WERI-Rb-1 (cell line): ENCODE measurements around the gene ILF3.
"Not testable (repeated sequence)": the region's sequence is repeated elsewhere in the genome, so short reads cannot be mapped to it uniquely, and the experiment has no call there.

Experiments used
- DNase-seq: peaks from one replicate; pipeline ENCODE4 v3.0.0-alpha.2; 2020
- H3K27ac ChIP-seq: fragments of 250-450 bp; sonication (Bioruptor Pico); 2 replicates; pipeline ENCODE4 v1.5.1; 2020; ENCODE audit warnings: mild to moderate bottlenecking, moderate library complexity
- H3K27me3 ChIP-seq: fragments of 250-450 bp; sonication (Bioruptor Pico); 2 replicates; pipeline ENCODE4 v1.5.1; 2021; ENCODE audit warnings: mild to moderate bottlenecking, low read depth, moderate library complexity; ENCODE audit not compliant: insufficient read depth, severe bottlenecking
- H3K36me3 ChIP-seq: fragments of 250-450 bp; sonication (Bioruptor Pico); 2 replicates; pipeline ENCODE4 v1.5.1; 2020; ENCODE audit warnings: mild to moderate bottlenecking, moderate library complexity
- H3K4me3 ChIP-seq: 2 replicates; pipeline ENCODE4 v1.5.1; 2011; ENCODE audit warnings: low read depth, mild to moderate bottlenecking, control low read depth, low read length
- H3K9me3 ChIP-seq: fragments of 250-450 bp; sonication (Bioruptor Pico); 2 replicates; pipeline ENCODE4 v1.5.1; 2021; ENCODE audit warnings: mild to moderate bottlenecking, moderate library complexity; ENCODE audit not compliant: severe bottlenecking
- TF ChIP-seq, protein P1 (sequence below): IDR thresholded peaks from 2 replicates; pipeline ENCODE4 v1.5.1; 2011; ENCODE audit warnings: low read depth, mild to moderate bottlenecking, control low read depth, inconsistent platforms, low read length

The ILF3 gene

DNA sequence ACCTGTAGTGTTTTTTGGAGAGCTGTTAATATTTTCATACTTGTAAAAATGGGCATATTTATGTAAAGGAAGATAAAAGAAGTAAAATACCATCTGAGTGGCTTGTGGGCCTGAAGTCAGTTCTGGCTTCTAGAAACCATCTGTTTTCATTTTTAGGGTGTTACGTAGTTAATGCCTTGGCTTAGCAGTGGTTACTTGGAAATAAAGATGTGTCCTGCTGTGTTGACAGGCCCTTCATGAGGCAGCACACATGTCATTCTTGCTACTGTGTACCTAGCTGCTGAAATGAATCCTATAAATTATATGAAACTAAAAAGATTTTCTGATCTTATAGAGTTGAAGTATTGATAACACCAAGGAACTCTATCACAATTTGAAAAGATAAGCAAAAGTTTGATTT, 16.0 kb downstream of the ILF3 start:
- DNase-seq = no peak
- TF ChIP-seq, protein P1, sequence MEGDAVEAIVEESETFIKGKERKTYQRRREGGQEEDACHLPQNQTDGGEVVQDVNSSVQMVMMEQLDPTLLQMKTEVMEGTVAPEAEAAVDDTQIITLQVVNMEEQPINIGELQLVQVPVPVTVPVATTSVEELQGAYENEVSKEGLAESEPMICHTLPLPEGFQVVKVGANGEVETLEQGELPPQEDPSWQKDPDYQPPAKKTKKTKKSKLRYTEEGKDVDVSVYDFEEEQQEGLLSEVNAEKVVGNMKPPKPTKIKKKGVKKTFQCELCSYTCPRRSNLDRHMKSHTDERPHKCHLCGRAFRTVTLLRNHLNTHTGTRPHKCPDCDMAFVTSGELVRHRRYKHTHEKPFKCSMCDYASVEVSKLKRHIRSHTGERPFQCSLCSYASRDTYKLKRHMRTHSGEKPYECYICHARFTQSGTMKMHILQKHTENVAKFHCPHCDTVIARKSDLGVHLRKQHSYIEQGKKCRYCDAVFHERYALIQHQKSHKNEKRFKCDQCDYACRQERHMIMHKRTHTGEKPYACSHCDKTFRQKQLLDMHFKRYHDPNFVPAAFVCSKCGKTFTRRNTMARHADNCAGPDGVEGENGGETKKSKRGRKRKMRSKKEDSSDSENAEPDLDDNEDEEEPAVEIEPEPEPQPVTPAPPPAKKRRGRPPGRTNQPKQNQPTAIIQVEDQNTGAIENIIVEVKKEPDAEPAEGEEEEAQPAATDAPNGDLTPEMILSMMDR = no peak
- Histone ChIP-seq H3K4me3 (no peak overlapping the region), H3K27me3 (no peaks in the 10 kb centered on the region), H3K36me3 (peaks cover 89% of the 10 kb centered on the region), H3K9me3 (no peaks in the 10 kb centered on the region), H3K27ac (no peak overlapping the region)

GRCh38 chr19:10670876-10671804, 17.0 kb downstream of the ILF3 start:
- H3K9me3 ChIP-seq = no peaks in the 10 kb centered on the region
- no peak for DNase-seq
- no peaks in the 10 kb centered on the region for H3K27me3 ChIP-seq
- H3K4me3 ChIP-seq = no peak overlapping the region
- H3K27ac ChIP-seq = no peak overlapping the region
- peaks cover 87% of the 10 kb centered on the region for H3K36me3 ChIP-seq
- TF ChIP-seq, protein P1 = no peak

DNA sequence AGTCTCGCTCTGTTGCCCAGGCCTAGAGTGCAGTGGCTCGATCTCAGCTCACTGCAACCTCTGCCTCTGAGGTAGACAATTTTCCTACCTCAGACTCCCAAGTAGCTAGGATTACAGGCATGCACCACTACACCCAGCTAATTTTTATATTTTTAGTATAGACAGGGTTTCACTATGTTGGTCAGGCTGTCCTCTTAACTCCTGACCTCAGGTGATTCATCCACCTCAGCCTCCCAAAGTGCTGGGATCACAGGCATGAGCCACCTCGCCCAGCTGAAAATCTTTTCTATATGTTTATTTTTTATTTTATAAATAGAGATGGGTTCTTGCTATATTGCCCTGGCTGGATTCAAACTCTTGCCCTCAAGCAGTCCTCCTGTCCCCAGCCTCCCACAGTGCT, 17.8 kb downstream of the ILF3 start:
- not testable (repeated sequence) for DNase-seq, H3K9me3 ChIP-seq, H3K27ac ChIP-seq, H3K4me3 ChIP-seq, H3K27me3 ChIP-seq
- peaks cover 87% of the 10 kb centered on the region for H3K36me3 ChIP-seq

DNA sequence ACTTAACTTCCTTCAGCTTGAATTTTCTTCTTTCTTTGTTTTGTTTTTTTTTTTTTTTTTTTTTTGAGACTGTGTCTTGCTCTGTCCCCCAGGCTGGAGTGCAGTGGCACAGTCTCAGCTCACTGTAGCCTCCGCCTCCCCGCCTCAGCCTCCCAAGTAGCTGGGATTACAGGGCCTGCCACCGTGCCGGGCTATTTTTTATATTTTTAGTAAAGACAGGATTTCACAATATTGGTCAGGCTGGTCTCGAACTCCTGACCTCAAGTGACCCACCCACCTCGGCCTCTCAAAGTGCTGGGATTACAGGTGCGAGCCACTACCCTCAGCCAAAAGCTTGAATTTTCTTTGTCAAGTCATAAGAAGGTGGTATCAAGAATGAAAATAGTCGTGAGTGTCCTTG, 21.1 kb downstream of the ILF3 start:
- not testable (repeated sequence) for DNase-seq, H3K9me3 ChIP-seq, H3K27ac ChIP-seq, H3K4me3 ChIP-seq, H3K27me3 ChIP-seq
- peaks cover 95% of the 10 kb centered on the region for H3K36me3 ChIP-seq

- DNase-seq = no peak
- Histone ChIP-seq H3K27me3 (no peaks in the 10 kb centered on the region), H3K4me3 (no peak overlapping the region), H3K27ac (no peak overlapping the region), H3K36me3 (peaks cover 97% of the 10 kb centered on the region), H3K9me3 (no peaks in the 10 kb centered on the region)
- TF ChIP-seq, protein P1 = no peak
Measured at GRCh38 chr19:10677751-10678150, 23.6 kb downstream of the ILF3 start.

GRCh38 chr19:10678813-10679212, 24.7 kb downstream of the ILF3 start:
- TF ChIP-seq, protein P1 = no peak
- H3K27ac ChIP-seq = no peak overlapping the region
- no peaks in the 10 kb centered on the region for H3K9me3 ChIP-seq
- DNase-seq = no peak
- H3K27me3 ChIP-seq = no peaks in the 10 kb centered on the region
- no peak overlapping the region for H3K4me3 ChIP-seq
- peaks cover 97% of the 10 kb centered on the region for H3K36me3 ChIP-seq

GRCh38 chr19:10679743-10680142, 25.6 kb downstream of the ILF3 start:
- TF ChIP-seq, protein P1 = no peak
- H3K27me3 ChIP-seq = no peaks in the 10 kb centered on the region
- peaks cover 97% of the 10 kb centered on the region for H3K36me3 ChIP-seq
- H3K4me3 ChIP-seq = no peak overlapping the region
- no peak for DNase-seq
- no peaks in the 10 kb centered on the region for H3K9me3 ChIP-seq
- no peak overlapping the region for H3K27ac ChIP-seq
